Neural cell (in vitro differentiated cells): ENCODE results near the gene ITPR2. TPM values are rescaled to one million over a fixed set of nuclear protein-coding genes. Genes with fewer than 3 reads are reported as not detected.

Experiments used
- H2AFZ ChIP-seq: fragments of 200-600, 300-800 bp; sonication (generic), shearing (Covaris generic); 2 replicates; pipeline ENCODE4 v1.6.0; 2014; ENCODE audit warnings: low read depth, mild to moderate bottlenecking, antibody characterized with exemption, low read length, moderate library complexity
- H3F3A ChIP-seq: fragments of 200-600 bp; shearing (Covaris generic); 2 replicates; pipeline ENCODE4 v1.6.1; 2016; ENCODE audit warnings: mild to moderate bottlenecking, moderate library complexity, mixed read lengths, antibody characterized with exemption, low read length; ENCODE audit not compliant: insufficient read depth, poor library complexity, severe bottlenecking
- H3K27ac ChIP-seq: fragments of 200-600, 300-800 bp; sonication (generic), shearing (Covaris generic); 2 replicates; pipeline ENCODE4 v1.5.1; 2014; ENCODE audit warnings: mild to moderate bottlenecking, low read length, moderate library complexity
- H3K27me3 ChIP-seq: fragments of 300-800, 200-600 bp; sonication (generic), shearing (Covaris generic); 2 replicates; pipeline ENCODE4 v1.6.0; 2014; ENCODE audit warnings: mild to moderate bottlenecking, low read depth, low read length, moderate library complexity; ENCODE audit not compliant: insufficient read depth
- H3K36me3 ChIP-seq: fragments of 300-800, 200-600 bp; sonication (generic), shearing (Covaris generic); 2 replicates; pipeline ENCODE4 v1.5.1; 2014; ENCODE audit warnings: mild to moderate bottlenecking, antibody characterized with exemption, low read length, moderate library complexity; ENCODE audit not compliant: insufficient read depth
- H3K4me2 ChIP-seq: fragments of 300-800, 200-600 bp; sonication (generic), shearing (Covaris generic); 2 replicates; pipeline ENCODE4 v1.6.0; 2014; ENCODE audit warnings: mild to moderate bottlenecking, low read length
- H3K4me3 ChIP-seq: fragments of 300-800, 200-600 bp; sonication (generic), shearing (Covaris generic); 2 replicates; pipeline ENCODE4 v1.5.1; 2014; ENCODE audit warnings: mild to moderate bottlenecking, low read length, moderate library complexity
- H3K79me2 ChIP-seq: fragments of 200-600 bp; shearing (Covaris generic); replicated peaks from 2 replicates; pipeline ENCODE4 v1.6.0; 2014; ENCODE audit warnings: mild to moderate bottlenecking, low read length, moderate library complexity; ENCODE audit not compliant: insufficient read depth
- H3K9ac ChIP-seq: fragments of 300-800, 200-600 bp; sonication (generic), shearing (Covaris generic); 2 replicates; pipeline ENCODE4 v1.6.1; 2016; ENCODE audit warnings: mild to moderate bottlenecking, low read length, mixed read lengths
- H3K9me2 ChIP-seq: fragments of 200-600 bp; shearing (Covaris generic); 2 replicates; pipeline ENCODE4 v1.6.1; 2016; ENCODE audit warnings: mild to moderate bottlenecking, low read length, mixed read lengths; ENCODE audit not compliant: insufficient read depth
- H3K9me3 ChIP-seq: fragments of 200-600, 300-800 bp; sonication (generic), shearing (Covaris generic); 2 replicates; pipeline ENCODE4 v1.6.1; 2016; ENCODE audit warnings: mild to moderate bottlenecking, mixed run types, low read length, moderate library complexity, mixed read lengths
- H4K20me1 ChIP-seq: fragments of 200-600 bp; shearing (Covaris generic); 2 replicates; pipeline ENCODE4 v1.6.1; 2016; ENCODE audit warnings: mild to moderate bottlenecking, mixed run types; ENCODE audit not compliant: insufficient read depth
- EP300 ChIP-seq: fragments of 450-650 bp; conservative IDR thresholded peaks from 2 replicates; pipeline ENCODE4 v1.6.1; 2014; ENCODE audit warnings: antibody characterized with exemption, mild to moderate bottlenecking, moderate library complexity; ENCODE audit not compliant: poor library complexity, severe bottlenecking
- EZH2 ChIP-seq: fragments of 200-600, 300-800 bp; shearing (Covaris generic), sonication (generic); IDR thresholded peaks from 2 replicates; pipeline ENCODE4 v1.6.1; 2014; ENCODE audit warnings: antibody characterized with exemption, low read length, borderline replicate concordance, mild to moderate bottlenecking; ENCODE audit not compliant: insufficient read depth, poor library complexity, severe bottlenecking
- MXI1 ChIP-seq: fragments of 450-650 bp; conservative IDR thresholded peaks from 2 replicates; pipeline ENCODE4 v1.6.1; 2014; ENCODE audit warnings: antibody characterized with exemption, mild to moderate bottlenecking; ENCODE audit not compliant: poor library complexity, severe bottlenecking
- POLR2AphosphoS5 ChIP-seq: IDR thresholded peaks from 2 replicates; pipeline ENCODE4 v1.6.1; 2012
- RAD21 ChIP-seq: fragments of 450-650 bp; conservative IDR thresholded peaks from 2 replicates; pipeline ENCODE4 v1.6.1; 2014; ENCODE audit warnings: antibody characterized with exemption, mild to moderate bottlenecking, moderate library complexity
- SMC3 ChIP-seq: fragments of 450-650 bp; conservative IDR thresholded peaks from 2 replicates; pipeline ENCODE4 v1.6.1; 2014; ENCODE audit warnings: antibody characterized with exemption, mild to moderate bottlenecking, moderate library complexity; ENCODE audit not compliant: poor library complexity
- TAF1 ChIP-seq: IDR thresholded peaks from 2 replicates; pipeline ENCODE4 v1.6.1; 2012; ENCODE audit warnings: low read depth
- polyA plus RNA-seq: library from polyadenylated mRNA; depleted of rRNA; stranded (reverse); fragments of >200 nt; gene quantifications from 2 replicates; pipeline ENCODE4 v1.2.3, GENCODE V29; 2014
- TF ChIP-seq, protein P1 (sequence below): IDR thresholded peaks from 2 replicates; pipeline ENCODE4 v1.6.1; 2012; ENCODE audit warnings: borderline replicate concordance
- TF ChIP-seq, protein P2 (sequence below): fragments of 450-650 bp; IDR thresholded peaks from 2 replicates; pipeline ENCODE4 v1.5.1; 2014; ENCODE audit warnings: antibody characterized with exemption, mild to moderate bottlenecking, moderate library complexity; ENCODE audit not compliant: poor library complexity, severe bottlenecking

The ITPR2 gene
- polyA plus RNA-seq, 1 donor from 2014 or later = 2.0 TPM

DNA sequence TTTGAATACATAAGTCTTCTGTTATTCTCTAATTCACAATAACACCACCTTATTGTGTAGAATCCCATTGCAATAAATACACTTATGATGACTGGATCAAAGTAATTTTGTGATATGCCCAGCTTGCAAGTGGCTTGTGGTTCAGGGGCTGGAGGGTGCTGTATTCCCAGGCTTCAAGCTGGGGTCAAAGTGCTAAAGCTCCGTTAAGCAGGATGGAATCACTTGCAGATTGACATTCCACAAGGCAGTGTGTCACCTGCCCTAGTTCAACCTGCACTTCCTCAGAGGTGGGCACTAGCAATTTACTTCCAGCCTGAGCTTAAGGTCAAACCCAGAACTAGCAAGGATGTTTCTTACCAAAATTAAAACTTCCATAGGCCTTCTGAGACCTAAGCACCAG lies 471.0 kb downstream of the ITPR2 start:
- H3K27ac ChIP-seq = no peak overlapping the region
- H3K9me2 ChIP-seq = no peaks in the 10 kb centered on the region
- no peaks in the 10 kb centered on the region for H3K79me2 ChIP-seq
- H3F3A ChIP-seq = no peaks in the 10 kb centered on the region
- H2AFZ ChIP-seq = no peak overlapping the region
- H3K4me3 ChIP-seq = no peak overlapping the region
- TF ChIP-seq TAF1 (no peak), RAD21 (no peak), EZH2 (no peak), POLR2AphosphoS5 (no peak), MXI1 (no peak), SMC3 (no peak), EP300 (no peak)
- TF ChIP-seq, protein P1, sequence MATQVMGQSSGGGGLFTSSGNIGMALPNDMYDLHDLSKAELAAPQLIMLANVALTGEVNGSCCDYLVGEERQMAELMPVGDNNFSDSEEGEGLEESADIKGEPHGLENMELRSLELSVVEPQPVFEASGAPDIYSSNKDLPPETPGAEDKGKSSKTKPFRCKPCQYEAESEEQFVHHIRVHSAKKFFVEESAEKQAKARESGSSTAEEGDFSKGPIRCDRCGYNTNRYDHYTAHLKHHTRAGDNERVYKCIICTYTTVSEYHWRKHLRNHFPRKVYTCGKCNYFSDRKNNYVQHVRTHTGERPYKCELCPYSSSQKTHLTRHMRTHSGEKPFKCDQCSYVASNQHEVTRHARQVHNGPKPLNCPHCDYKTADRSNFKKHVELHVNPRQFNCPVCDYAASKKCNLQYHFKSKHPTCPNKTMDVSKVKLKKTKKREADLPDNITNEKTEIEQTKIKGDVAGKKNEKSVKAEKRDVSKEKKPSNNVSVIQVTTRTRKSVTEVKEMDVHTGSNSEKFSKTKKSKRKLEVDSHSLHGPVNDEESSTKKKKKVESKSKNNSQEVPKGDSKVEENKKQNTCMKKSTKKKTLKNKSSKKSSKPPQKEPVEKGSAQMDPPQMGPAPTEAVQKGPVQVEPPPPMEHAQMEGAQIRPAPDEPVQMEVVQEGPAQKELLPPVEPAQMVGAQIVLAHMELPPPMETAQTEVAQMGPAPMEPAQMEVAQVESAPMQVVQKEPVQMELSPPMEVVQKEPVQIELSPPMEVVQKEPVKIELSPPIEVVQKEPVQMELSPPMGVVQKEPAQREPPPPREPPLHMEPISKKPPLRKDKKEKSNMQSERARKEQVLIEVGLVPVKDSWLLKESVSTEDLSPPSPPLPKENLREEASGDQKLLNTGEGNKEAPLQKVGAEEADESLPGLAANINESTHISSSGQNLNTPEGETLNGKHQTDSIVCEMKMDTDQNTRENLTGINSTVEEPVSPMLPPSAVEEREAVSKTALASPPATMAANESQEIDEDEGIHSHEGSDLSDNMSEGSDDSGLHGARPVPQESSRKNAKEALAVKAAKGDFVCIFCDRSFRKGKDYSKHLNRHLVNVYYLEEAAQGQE = no peak
- TF ChIP-seq, protein P2, sequence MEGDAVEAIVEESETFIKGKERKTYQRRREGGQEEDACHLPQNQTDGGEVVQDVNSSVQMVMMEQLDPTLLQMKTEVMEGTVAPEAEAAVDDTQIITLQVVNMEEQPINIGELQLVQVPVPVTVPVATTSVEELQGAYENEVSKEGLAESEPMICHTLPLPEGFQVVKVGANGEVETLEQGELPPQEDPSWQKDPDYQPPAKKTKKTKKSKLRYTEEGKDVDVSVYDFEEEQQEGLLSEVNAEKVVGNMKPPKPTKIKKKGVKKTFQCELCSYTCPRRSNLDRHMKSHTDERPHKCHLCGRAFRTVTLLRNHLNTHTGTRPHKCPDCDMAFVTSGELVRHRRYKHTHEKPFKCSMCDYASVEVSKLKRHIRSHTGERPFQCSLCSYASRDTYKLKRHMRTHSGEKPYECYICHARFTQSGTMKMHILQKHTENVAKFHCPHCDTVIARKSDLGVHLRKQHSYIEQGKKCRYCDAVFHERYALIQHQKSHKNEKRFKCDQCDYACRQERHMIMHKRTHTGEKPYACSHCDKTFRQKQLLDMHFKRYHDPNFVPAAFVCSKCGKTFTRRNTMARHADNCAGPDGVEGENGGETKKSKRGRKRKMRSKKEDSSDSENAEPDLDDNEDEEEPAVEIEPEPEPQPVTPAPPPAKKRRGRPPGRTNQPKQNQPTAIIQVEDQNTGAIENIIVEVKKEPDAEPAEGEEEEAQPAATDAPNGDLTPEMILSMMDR = no peak
- H3K9ac ChIP-seq = no peak overlapping the region
- no peaks in the 10 kb centered on the region for H3K27me3 ChIP-seq
- no peaks in the 10 kb centered on the region for H4K20me1 ChIP-seq
- no peaks in the 10 kb centered on the region for H3K9me3 ChIP-seq
- no peaks in the 10 kb centered on the region for H3K36me3 ChIP-seq
- no peak overlapping the region for H3K4me2 ChIP-seq

DNA sequence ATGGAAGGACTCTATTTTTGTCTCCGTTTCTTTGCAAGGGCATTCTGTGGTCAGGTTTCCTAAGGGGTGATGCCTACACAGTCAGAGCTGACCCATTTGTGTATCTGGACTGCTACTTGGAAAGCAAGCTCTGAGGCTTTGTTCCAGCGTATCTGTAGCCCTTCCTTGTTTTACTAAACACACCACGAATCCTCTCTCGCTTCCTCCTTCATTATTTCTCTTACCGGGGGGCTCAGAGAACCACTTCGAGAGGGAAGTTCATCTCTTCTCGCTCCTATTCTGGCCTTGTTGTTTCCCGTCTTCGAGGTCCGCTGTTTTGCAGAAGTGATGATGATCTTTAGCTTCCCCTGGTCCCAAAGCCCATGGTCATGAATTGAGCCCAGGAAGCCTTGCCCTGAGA lies 472.9 kb downstream of the ITPR2 start:
- Histone ChIP-seq H3K4me3 (no peak overlapping the region), H3K4me2 (no peak overlapping the region), H3F3A (no peaks in the 10 kb centered on the region), H3K9me2 (no peaks in the 10 kb centered on the region), H3K27me3 (no peaks in the 10 kb centered on the region), H2AFZ (no peak overlapping the region), H4K20me1 (no peaks in the 10 kb centered on the region), H3K36me3 (no peaks in the 10 kb centered on the region), H3K79me2 (no peaks in the 10 kb centered on the region), H3K27ac (no peak overlapping the region), H3K9me3 (no peaks in the 10 kb centered on the region), H3K9ac (no peak overlapping the region)
- TF ChIP-seq RAD21 (no peak), EZH2 (no peak), SMC3 (no peak), EP300 (no peak), MXI1 (no peak), TAF1 (no peak), POLR2AphosphoS5 (no peak)
- TF ChIP-seq, protein P2 = no peak
- TF ChIP-seq, protein P1 = no peak
